Spinal cord (tissue), 10 donors: ENCODE measurements around the gene BAG1. TPM values are rescaled to one million over a fixed set of nuclear protein-coding genes. Genes with fewer than 3 reads are reported as not detected.
A peak's percentile ranks its signal among the peaks of the same experiment; 100 is the strongest.

Source experiments
- DNase-seq, 6 donors: peaks; one replicate each; pipeline versions ENCODE4 v3.0.0 to v3.0.0-alpha.2; 2013 to 2015; ENCODE audit warnings: low spot score in 6 of 6, low read depth in 4 of 6
- H3K27ac ChIP-seq: one replicate; pipeline ENCODE4 v1.5.1; 2013; ENCODE audit warnings: low read depth, low read length, control low read depth
- H3K27me3 ChIP-seq: one replicate; pipeline ENCODE4 v1.6.1; 2013; ENCODE audit warnings: low read length; ENCODE audit not compliant: control insufficient read depth, insufficient read depth
- H3K36me3 ChIP-seq: one replicate; pipeline ENCODE4 v1.6.1; 2013; ENCODE audit warnings: low read length; ENCODE audit not compliant: control insufficient read depth, insufficient read depth
- H3K4me1 ChIP-seq: one replicate; pipeline ENCODE4 v1.6.1; 2013; ENCODE audit warnings: low read length; ENCODE audit not compliant: control insufficient read depth, insufficient read depth
- H3K4me3 ChIP-seq: one replicate; pipeline ENCODE4 v1.5.1; 2013; ENCODE audit warnings: low read depth, low read length, control low read depth
- H3K9me3 ChIP-seq: one replicate; pipeline ENCODE4 v1.6.1; 2013; ENCODE audit warnings: low read length; ENCODE audit not compliant: control insufficient read depth, insufficient read depth
- WGBS: methylation state at CpG from one replicate; pipeline ENCODE4 v1.1.5; 2013; ENCODE audit warnings: missing lambda C conversion rate; ENCODE audit not compliant: insufficient coverage; 5-methylcytosine and 5-hydroxymethylcytosine counted together
- polyA plus RNA-seq, 2 donors: library from polyadenylated mRNA; unstranded; fragments of 120-200 nt; gene quantifications; one replicate each; pipeline ENCODE4 v1.2.1, GENCODE V29; 2013; ENCODE audit not compliant: insufficient read length in 2 of 2
- total RNA-seq, 2 donors: library from RNA; depleted of rRNA in 1 of 2; stranded (reverse); fragments of 120-200 nt in 1 of 2; fragments of >200 nt in 1 of 2; gene quantifications; one replicate each; pipeline versions ENCODE4 v1.2.3 to v1.2.4, GENCODE V29; 2013 to 2014
- donor health status: healthy.

BAG1 gene
- total and polyA plus RNA-seq, 4 donors = 39.0 to 111 (median 79.9) TPM

GRCh38 chr9:33225319-33226147 is 39.0 kb downstream of the BAG1 start:
- H3K4me3 ChIP-seq = no peak overlapping the region
- peaks cover 2% of the 10 kb centered on the region for H3K27me3 ChIP-seq
- H3K27ac ChIP-seq = no peak overlapping the region
- no peaks in the 10 kb centered on the region for H3K36me3 ChIP-seq
- no peaks in the 10 kb centered on the region for H3K4me1 ChIP-seq
- no peaks in the 10 kb centered on the region for H3K9me3 ChIP-seq
- peak; percentile 39 to 91 (median 62) for DNase-seq
- WGBS = 50% methylated on average over 1 of the region's 6 CpGs

DNA sequence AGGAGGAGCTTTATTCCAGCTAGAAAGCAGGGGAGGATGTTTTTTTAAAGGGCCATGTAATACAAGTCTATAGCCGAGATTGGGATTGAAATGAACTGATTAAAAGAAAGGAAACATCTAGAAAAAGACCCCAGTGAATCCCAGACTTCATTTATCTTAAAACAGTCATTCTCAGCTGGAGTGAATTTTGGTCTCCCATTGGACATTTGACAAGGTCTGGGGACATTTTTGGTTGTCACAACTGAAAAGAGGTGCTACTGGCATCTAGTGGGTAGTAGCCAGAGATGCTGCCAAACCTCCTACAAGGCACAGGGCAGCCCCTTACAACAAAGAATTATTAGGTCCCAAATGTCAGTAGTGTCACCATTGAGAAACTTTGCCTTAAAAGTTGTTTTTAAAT is 40.8 kb downstream of the BAG1 start:
- no peaks in the 10 kb centered on the region for H3K27me3 ChIP-seq
- H3K36me3 ChIP-seq = no peaks in the 10 kb centered on the region
- no CpG with 5 or more reads among the region's 1 CpG for WGBS
- no peak overlapping the region for H3K27ac ChIP-seq
- H3K4me1 ChIP-seq = no peaks in the 10 kb centered on the region
- no peak overlapping the region for H3K4me3 ChIP-seq
- no peak for DNase-seq
- no peaks in the 10 kb centered on the region for H3K9me3 ChIP-seq

- Histone ChIP-seq H3K4me3 (no peak overlapping the region), H3K4me1 (no peaks in the 10 kb centered on the region), H3K36me3 (no peaks in the 10 kb centered on the region), H3K27ac (no peak overlapping the region), H3K27me3 (no peaks in the 10 kb centered on the region), H3K9me3 (no peaks in the 10 kb centered on the region)
- 89% methylated on average over 3 of the region's 3 CpGs for WGBS
- DNase-seq = no peak
These were observed 42.5 kb downstream of the BAG1 start for GRCh38 chr9:33222031-33222430.

GRCh38 chr9:33221568-33221884 is 43.0 kb downstream of the BAG1 start:
- WGBS = 92% methylated on average over 3 of the region's 3 CpGs
- no peak for DNase-seq
- H3K27ac ChIP-seq = no peak overlapping the region

GRCh38 chr9:33220681-33221567 is 43.6 kb downstream of the BAG1 start:
- Histone ChIP-seq H3K4me3 (no peak overlapping the region), H3K36me3 (no peaks in the 10 kb centered on the region), H3K9me3 (no peaks in the 10 kb centered on the region), H3K27me3 (peaks cover 3% of the 10 kb centered on the region), H3K27ac (no peak overlapping the region), H3K4me1 (no peaks in the 10 kb centered on the region)
- DNase-seq = no peak
- WGBS = 83% methylated on average over 8 of the region's 14 CpGs

More at GRCh38 chr9:33221568-33221884, 43.0 kb downstream of the BAG1 start:
- H3K9me3 ChIP-seq = no peaks in the 10 kb centered on the region
- H3K4me1 ChIP-seq = no peaks in the 10 kb centered on the region
- H3K27me3 ChIP-seq = no peaks in the 10 kb centered on the region
- no peak overlapping the region for H3K4me3 ChIP-seq
- no peaks in the 10 kb centered on the region for H3K36me3 ChIP-seq

DNA sequence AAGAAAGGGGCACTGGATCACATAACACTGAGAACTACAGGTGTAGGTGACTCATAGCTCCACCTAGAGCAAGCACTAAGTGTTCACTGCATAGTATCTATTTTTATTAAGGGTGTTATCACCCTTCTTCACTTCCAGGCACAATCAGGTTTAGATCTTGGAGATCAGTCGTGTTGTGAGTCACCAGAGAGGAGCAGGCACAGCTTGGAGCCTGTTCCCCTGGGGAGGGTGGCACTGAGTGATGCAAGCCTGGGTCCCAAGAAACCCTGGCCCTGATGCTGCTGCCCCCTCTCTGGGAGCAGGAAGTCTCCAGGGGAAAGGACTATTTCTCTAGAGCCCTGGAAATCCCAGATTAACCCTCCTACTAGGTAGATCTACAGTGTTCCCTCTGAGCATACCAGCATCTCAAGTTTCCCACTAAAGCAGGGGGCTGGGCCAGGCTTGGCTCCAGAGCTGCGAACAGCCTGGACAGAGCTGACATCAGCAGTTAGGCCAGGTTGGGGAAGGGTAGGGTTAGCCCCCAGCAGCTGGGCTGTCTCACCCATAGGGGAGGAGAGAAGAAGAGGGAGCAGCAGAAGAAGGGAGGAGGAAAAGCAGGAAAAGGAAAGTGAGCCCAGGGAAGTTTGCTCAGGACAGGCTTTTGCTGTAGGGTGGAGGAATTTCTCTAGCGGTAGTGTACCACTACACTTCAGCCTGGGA is 52.7 kb downstream of the BAG1 start:
- Histone ChIP-seq H3K27me3 (peaks cover 5% of the 10 kb centered on the region), H3K4me1 (no peaks in the 10 kb centered on the region), H3K4me3 (no peak overlapping the region), H3K9me3 (no peaks in the 10 kb centered on the region), H3K36me3 (no peaks in the 10 kb centered on the region), H3K27ac (no peak overlapping the region)
- WGBS = 61% methylated on average over 2 of the region's 3 CpGs
- no peak for DNase-seq

DNA sequence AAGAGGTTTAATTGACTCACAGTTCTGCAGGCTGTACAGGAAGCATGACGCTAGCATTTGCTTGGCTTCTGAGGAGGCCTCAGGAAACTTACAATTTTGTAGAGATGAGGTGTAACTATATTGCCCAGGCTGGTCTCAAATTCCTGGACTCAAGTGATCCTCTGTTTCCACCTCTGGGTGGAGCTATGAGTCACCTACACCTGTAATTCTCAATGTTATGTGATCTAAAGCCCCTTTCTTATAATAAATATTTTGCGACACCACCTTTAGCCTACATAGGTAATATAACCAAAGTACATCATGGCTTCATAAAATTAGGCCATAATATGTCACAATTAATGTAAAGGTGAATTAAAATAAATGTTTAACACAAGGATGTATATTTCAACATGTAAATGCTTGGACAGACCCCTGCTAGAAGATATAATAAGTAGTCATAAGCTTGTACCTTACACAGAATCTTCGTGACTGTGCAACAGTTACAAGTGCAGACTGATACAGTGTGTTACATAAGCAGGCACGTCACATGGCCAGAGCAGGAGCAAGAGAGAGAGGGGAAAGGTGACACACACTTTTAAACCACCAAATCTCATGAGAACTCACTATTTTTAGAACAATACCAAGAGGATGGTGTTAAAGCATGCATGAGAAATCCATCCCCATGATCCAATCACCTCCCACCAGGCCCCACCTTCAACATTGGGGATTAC is 54.3 kb downstream of the BAG1 start:
- no peaks in the 10 kb centered on the region for H3K9me3 ChIP-seq
- H3K4me1 ChIP-seq = no peaks in the 10 kb centered on the region
- H3K36me3 ChIP-seq = no peaks in the 10 kb centered on the region
- no peak for DNase-seq
- no CpG with 5 or more reads among the region's 4 CpGs for WGBS
- no peak overlapping the region for H3K27ac ChIP-seq
- peaks cover under 1% of the 10 kb centered on the region for H3K27me3 ChIP-seq
- H3K4me3 ChIP-seq = no peak overlapping the region

GRCh38 chr9:33209394-33209793 is 55.1 kb downstream of the BAG1 start:
- Histone ChIP-seq H3K4me3 (no peak overlapping the region), H3K4me1 (no peaks in the 10 kb centered on the region), H3K9me3 (no peaks in the 10 kb centered on the region), H3K27me3 (peaks cover 3% of the 10 kb centered on the region), H3K27ac (no peak overlapping the region), H3K36me3 (no peaks in the 10 kb centered on the region)
- DNase-seq = no peak
- no CpG with 5 or more reads among the region's 1 CpG for WGBS

DNA sequence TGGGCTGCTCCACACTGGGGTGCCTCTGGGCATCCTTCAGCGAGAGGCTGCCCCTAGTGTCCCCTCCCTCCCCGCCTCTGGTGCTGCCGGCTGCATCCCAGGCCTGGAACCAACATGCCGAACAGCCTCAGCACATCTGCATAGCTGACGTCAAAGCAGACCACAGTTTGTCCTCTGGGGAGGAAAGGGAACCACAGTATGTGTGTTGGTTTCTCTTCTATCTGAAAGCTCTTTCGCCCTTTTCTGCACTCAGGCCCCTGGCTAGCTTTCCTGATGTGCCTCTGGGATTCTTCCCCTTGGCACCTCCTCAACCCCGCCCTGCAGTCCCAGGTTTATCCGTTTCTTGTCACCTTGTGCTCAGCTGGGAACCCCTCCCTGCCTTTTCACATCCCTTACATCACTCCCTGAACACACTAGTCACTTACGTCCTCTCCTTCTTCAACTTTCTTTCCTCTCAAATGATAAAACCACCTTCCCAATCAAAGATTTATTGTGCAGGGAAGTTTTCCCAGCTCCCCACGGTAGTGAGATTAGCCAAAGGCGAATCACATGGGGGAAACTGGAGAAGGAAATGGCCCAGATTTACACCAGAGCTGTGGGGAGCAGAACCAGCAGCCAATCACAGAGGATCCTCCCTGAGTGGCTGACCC is 61.8 kb downstream of the BAG1 start:
- Histone ChIP-seq H3K27me3 (peaks cover 3% of the 10 kb centered on the region), H3K27ac (no peak overlapping the region), H3K36me3 (no peaks in the 10 kb centered on the region), H3K4me3 (no peak overlapping the region), H3K9me3 (no peaks in the 10 kb centered on the region), H3K4me1 (no peaks in the 10 kb centered on the region)
- WGBS = 49% methylated on average over 8 of the region's 11 CpGs
- no peak for DNase-seq
